SK-N-SH treated with all-trans-retinoic acid at 6 μM for 48 hours (cell line): ENCODE results near the gene RBL1.

Experiments
- ATAC-seq: fragments of 200-7000 bp; cut with Tn5 transposase; 3 replicates; pipeline ENCODE4 v1.9.1; 2020; ENCODE audit warnings: mild to moderate bottlenecking, moderate library complexity
- ARNTL ChIP-seq: fragments of 450-650 bp; formaldehyde crosslinking; IDR thresholded peaks from 2 replicates; pipeline ENCODE4 v1.5.0; 2020; ENCODE audit warnings: low read depth, mild to moderate bottlenecking, moderate library complexity, borderline replicate concordance
- BACH2 ChIP-seq: fragments of 250-450 bp; sonication (Bioruptor Pico); IDR thresholded peaks from 2 replicates; pipeline ENCODE4 v1.9.0; 2021; ENCODE audit warnings: mild to moderate bottlenecking, borderline replicate concordance
- CREB5 ChIP-seq: fragments of 250-450 bp; sonication (Bioruptor Pico); IDR thresholded peaks from 2 replicates; pipeline ENCODE4 v1.5.1; 2020; ENCODE audit warnings: low read depth, mild to moderate bottlenecking, moderate library complexity
- CSDC2 ChIP-seq: fragments of 250-450 bp; sonication (Bioruptor Pico); IDR thresholded peaks from 2 replicates; pipeline ENCODE4 v1.5.0; 2020; ENCODE audit warnings: mild to moderate bottlenecking, moderate library complexity
- CSRNP3 ChIP-seq: fragments of 250-450 bp; sonication (Bioruptor Pico); IDR thresholded peaks from 2 replicates; pipeline ENCODE4 v1.5.1; 2021; ENCODE audit warnings: mild to moderate bottlenecking, moderate library complexity
- ESRRG ChIP-seq: fragments of 250-450 bp; sonication (Bioruptor Pico); IDR thresholded peaks from 2 replicates; pipeline ENCODE4 v1.6.1; 2021; ENCODE audit warnings: mild to moderate bottlenecking
- GLIS3 ChIP-seq: fragments of 250-450 bp; sonication (Bioruptor Pico); IDR thresholded peaks from 2 replicates; pipeline ENCODE4 v1.5.0; 2020; ENCODE audit warnings: mild to moderate bottlenecking, moderate library complexity
- ISL1 ChIP-seq: fragments of 250-450 bp; sonication (Bioruptor Pico); IDR thresholded peaks from 2 replicates; pipeline ENCODE4 v2.1.2; 2022; ENCODE audit warnings: mild to moderate bottlenecking, moderate library complexity
- OSR1 ChIP-seq: fragments of 250-450 bp; sonication (Bioruptor Pico); IDR thresholded peaks from 2 replicates; pipeline ENCODE4 v1.8.0; 2022; ENCODE audit warnings: moderate library complexity, mild to moderate bottlenecking, inconsistent platforms
- POU6F1 ChIP-seq: fragments of 250-450 bp; sonication (Bioruptor Pico); IDR thresholded peaks from 2 replicates; pipeline ENCODE4 v1.8.0; 2021; ENCODE audit warnings: low read depth, mild to moderate bottlenecking, moderate library complexity, borderline replicate concordance
- PPARA ChIP-seq: fragments of 250-450 bp; sonication (Bioruptor Pico); IDR thresholded peaks from 2 replicates; pipeline ENCODE4 v1.5.0; 2020; ENCODE audit warnings: mild to moderate bottlenecking, borderline replicate concordance
- RARB ChIP-seq: fragments of 250-450 bp; sonication (Bioruptor Pico); IDR thresholded peaks from 2 replicates; pipeline ENCODE4 v1.8.0; 2021; ENCODE audit warnings: mild to moderate bottlenecking, moderate library complexity
- TCF4 ChIP-seq: fragments of 250-450 bp; sonication (Bioruptor Pico); IDR thresholded peaks from 2 replicates; pipeline ENCODE4 v1.8.0; 2021; ENCODE audit warnings: mild to moderate bottlenecking, moderate library complexity, borderline replicate concordance
- TOX ChIP-seq: fragments of 250-450 bp; sonication (Bioruptor Pico); IDR thresholded peaks from 2 replicates; pipeline ENCODE4 v1.8.0; 2021; ENCODE audit warnings: mild to moderate bottlenecking, moderate library complexity, borderline replicate concordance
- ZC3H10 ChIP-seq: fragments of 250-450 bp; sonication (Bioruptor Pico); IDR thresholded peaks from 2 replicates; pipeline ENCODE4 v1.5.1; 2021; ENCODE audit warnings: mild to moderate bottlenecking, moderate library complexity
- ZFP3 ChIP-seq: fragments of 250-450 bp; sonication (Bioruptor Pico); IDR thresholded peaks from 2 replicates; pipeline ENCODE4 v1.5.0; 2020; ENCODE audit warnings: mild to moderate bottlenecking, moderate library complexity
- ZFP30 ChIP-seq: fragments of 450-650 bp; formaldehyde crosslinking; IDR thresholded peaks from 2 replicates; pipeline ENCODE4 v1.5.0; 2022; ENCODE audit warnings: mild to moderate bottlenecking, moderate library complexity
- ZNF565 ChIP-seq: fragments of 450-650 bp; formaldehyde crosslinking; conservative IDR thresholded peaks from 2 replicates; pipeline ENCODE4 v1.5.0; 2020; ENCODE audit warnings: low read depth, mild to moderate bottlenecking, moderate library complexity
- ZNF70 ChIP-seq: fragments of 450-650 bp; formaldehyde crosslinking; IDR thresholded peaks from 2 replicates; pipeline ENCODE4 v1.5.0; 2020; ENCODE audit warnings: mild to moderate bottlenecking, moderate library complexity
- ZNF8 ChIP-seq: fragments of 450-650 bp; formaldehyde crosslinking; IDR thresholded peaks from 2 replicates; pipeline ENCODE4 v1.5.0; 2020; ENCODE audit warnings: mild to moderate bottlenecking, moderate library complexity
- TF ChIP-seq, protein P1 (sequence below): fragments of 250-450 bp; sonication (Bioruptor Pico); IDR thresholded peaks from 2 replicates; pipeline ENCODE4 v1.8.0; 2020; ENCODE audit warnings: mild to moderate bottlenecking, moderate library complexity, borderline replicate concordance
- TF ChIP-seq, protein P2 (sequence below): fragments of 250-450 bp; sonication (Bioruptor Pico); IDR thresholded peaks from 2 replicates; pipeline ENCODE4 v1.5.0; 2020; ENCODE audit warnings: mild to moderate bottlenecking, moderate library complexity

Gene RBL1

GRCh38 chr20:37119356-37120036, 23.7 kb upstream of the RBL1 start:
- ATAC-seq = no peak

DNA sequence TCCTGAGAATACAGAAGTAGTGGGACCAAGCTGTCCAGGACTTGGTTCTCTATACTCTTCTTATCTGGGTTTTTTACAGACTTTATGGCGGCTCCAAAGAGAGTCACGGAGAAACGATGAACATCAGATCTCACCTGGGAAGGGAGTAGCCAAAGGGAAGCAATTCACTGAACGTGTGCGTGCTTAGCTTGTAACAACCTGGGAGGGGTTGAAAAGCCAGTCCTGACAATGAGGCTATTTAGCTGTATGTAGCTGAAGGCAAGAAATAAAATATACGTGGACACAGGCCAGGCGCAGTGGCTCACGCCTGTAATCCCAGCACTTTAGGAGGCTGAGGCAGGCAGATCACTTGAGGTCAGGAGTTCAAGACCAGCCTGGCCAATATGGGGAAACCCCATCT, 18.2 kb upstream of the RBL1 start:
- no peak for ATAC-seq
- TF ChIP-seq CSDC2 (CRISPR knock-in tag) = no peak

More at GRCh38 chr20:37119356-37120036, 23.7 kb upstream of the RBL1 start:
- no peak for TF ChIP-seq ZNF565 (CRISPR knock-in tag)
- TF ChIP-seq RARB (CRISPR knock-in tag) = no peak
- TF ChIP-seq ISL1 = no peak
- no peak for TF ChIP-seq CSRNP3 (CRISPR knock-in tag)
- TF ChIP-seq ESRRG (CRISPR knock-in tag) = no peak
- TF ChIP-seq, protein P1, sequence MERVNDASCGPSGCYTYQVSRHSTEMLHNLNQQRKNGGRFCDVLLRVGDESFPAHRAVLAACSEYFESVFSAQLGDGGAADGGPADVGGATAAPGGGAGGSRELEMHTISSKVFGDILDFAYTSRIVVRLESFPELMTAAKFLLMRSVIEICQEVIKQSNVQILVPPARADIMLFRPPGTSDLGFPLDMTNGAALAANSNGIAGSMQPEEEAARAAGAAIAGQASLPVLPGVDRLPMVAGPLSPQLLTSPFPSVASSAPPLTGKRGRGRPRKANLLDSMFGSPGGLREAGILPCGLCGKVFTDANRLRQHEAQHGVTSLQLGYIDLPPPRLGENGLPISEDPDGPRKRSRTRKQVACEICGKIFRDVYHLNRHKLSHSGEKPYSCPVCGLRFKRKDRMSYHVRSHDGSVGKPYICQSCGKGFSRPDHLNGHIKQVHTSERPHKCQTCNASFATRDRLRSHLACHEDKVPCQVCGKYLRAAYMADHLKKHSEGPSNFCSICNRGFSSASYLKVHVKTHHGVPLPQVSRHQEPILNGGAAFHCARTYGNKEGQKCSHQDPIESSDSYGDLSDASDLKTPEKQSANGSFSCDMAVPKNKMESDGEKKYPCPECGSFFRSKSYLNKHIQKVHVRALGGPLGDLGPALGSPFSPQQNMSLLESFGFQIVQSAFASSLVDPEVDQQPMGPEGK = no peak
- TF ChIP-seq BACH2 (CRISPR knock-in tag) = no peak

DNA sequence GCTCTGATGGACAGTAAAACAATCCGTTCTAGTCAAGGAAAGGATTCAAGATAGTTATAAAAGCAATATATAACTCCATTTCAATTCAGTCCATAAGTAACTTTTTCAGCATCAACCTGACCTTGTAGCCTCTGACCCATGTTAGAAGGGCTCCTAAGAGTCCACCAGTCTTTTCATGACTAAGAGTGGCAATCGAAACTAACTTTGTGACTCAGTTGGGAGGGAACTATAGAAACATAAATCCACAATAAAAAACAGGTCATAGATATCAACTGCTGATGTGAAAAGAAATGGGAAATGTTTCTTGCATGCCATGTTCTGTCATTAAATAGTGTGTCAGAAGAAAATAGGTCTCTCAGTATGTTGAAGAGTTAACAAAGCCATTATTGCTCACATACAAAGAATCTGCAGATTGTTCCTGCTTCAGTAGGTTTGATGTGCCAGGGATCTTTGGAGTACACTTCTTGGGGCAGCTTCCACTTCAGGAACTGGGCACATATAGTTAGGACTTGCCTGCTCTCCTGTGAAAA, 16.2 kb upstream of the RBL1 start:
- TF ChIP-seq CSRNP3 (CRISPR knock-in tag) (no peak), ZFP30 (CRISPR knock-in tag) (no peak), PPARA (CRISPR knock-in tag) (no peak), RARB (CRISPR knock-in tag) (no peak), ZNF8 (no peak), TOX (CRISPR knock-in tag) (no peak), ZNF70 (CRISPR knock-in tag) (no peak), ZC3H10 (CRISPR knock-in tag) (no peak), TCF4 (no peak), ESRRG (CRISPR knock-in tag) (no peak), ARNTL (CRISPR knock-in tag) (no peak), ISL1 (no peak), OSR1 (CRISPR knock-in tag) (no peak), CREB5 (CRISPR knock-in tag) (no peak), ZFP3 (CRISPR knock-in tag) (no peak), POU6F1 (CRISPR knock-in tag) (no peak), BACH2 (CRISPR knock-in tag) (no peak), GLIS3 (CRISPR knock-in tag) (no peak)
- TF ChIP-seq, protein P2, sequence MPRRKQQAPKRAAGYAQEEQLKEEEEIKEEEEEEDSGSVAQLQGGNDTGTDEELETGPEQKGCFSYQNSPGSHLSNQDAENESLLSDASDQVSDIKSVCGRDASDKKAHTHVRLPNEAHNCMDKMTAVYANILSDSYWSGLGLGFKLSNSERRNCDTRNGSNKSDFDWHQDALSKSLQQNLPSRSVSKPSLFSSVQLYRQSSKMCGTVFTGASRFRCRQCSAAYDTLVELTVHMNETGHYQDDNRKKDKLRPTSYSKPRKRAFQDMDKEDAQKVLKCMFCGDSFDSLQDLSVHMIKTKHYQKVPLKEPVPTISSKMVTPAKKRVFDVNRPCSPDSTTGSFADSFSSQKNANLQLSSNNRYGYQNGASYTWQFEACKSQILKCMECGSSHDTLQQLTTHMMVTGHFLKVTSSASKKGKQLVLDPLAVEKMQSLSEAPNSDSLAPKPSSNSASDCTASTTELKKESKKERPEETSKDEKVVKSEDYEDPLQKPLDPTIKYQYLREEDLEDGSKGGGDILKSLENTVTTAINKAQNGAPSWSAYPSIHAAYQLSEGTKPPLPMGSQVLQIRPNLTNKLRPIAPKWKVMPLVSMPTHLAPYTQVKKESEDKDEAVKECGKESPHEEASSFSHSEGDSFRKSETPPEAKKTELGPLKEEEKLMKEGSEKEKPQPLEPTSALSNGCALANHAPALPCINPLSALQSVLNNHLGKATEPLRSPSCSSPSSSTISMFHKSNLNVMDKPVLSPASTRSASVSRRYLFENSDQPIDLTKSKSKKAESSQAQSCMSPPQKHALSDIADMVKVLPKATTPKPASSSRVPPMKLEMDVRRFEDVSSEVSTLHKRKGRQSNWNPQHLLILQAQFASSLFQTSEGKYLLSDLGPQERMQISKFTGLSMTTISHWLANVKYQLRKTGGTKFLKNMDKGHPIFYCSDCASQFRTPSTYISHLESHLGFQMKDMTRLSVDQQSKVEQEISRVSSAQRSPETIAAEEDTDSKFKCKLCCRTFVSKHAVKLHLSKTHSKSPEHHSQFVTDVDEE = no peak
- no peak for ATAC-seq
